RPMI7951 (cell line): ENCODE data around the gene TMEM115. TPM values are rescaled to one million over a fixed set of nuclear protein-coding genes. Genes with fewer than 3 reads are reported as not detected.

Experiments
- DNase-seq: peaks from one replicate; pipeline ENCODE4 v3.0.0-alpha.2; 2012; ENCODE audit warnings: low read depth
- total RNA-seq: library from RNA; depleted of rRNA; stranded (reverse); fragments of >200 nt; shearing (Covaris generic); gene quantifications from 2 replicates; pipeline ENCODE4 v1.2.3, GENCODE V29; 2014

The TMEM115 gene
- total RNA-seq, 1 experiment from 2014 or later = 42.5 TPM

GRCh38 chr3:50353245-50354004 lies 5.9 kb downstream of the TMEM115 start:
- no peak for DNase-seq

GRCh38 chr3:50352781-50353180 lies 6.5 kb downstream of the TMEM115 start:
- DNase-seq = peak; percentile 35

GRCh38 chr3:50351323-50351697 lies 8.0 kb downstream of the TMEM115 start:
- DNase-seq = no peak

GRCh38 chr3:50350527-50351322 lies 8.6 kb downstream of the TMEM115 start, which contains the start of the genes CYB561D2 and NPRL2:
TSS of gene CYB561D2 (plus strand) at chr3:50350862. CDS start at chr3:50351434, 572 bp downstream.
TSS of gene NPRL2 (minus strand) at chr3:50350775. CDS start at chr3:50350652, 123 bp downstream.
- peak; percentile 95 for DNase-seq

GRCh38 chr3:50350213-50350526 lies 9.2 kb downstream of the TMEM115 start:
- DNase-seq = no peak

- DNase-seq = peak; percentile 73
These were observed 12.0 kb downstream of the TMEM115 start for GRCh38 chr3:50347187-50347813.

GRCh38 chr3:50345586-50346234 lies 13.6 kb downstream of the TMEM115 start, which contains the start of gene ZMYND10:
TSS of gene ZMYND10 (minus strand) at chr3:50345732. CDS start at chr3:50345579, 153 bp downstream.
- peak; percentile 69 for DNase-seq

- DNase-seq = no peak
These were observed 14.3 kb downstream of the TMEM115 start for GRCh38 chr3:50345008-50345407.

- DNase-seq = no peak
These were observed 16.3 kb downstream of the TMEM115 start for GRCh38 chr3:50342813-50343633.

- DNase-seq = no peak
These were observed 17.2 kb downstream of the TMEM115 start for GRCh38 chr3:50341996-50342650.

GRCh38 chr3:50341537-50341936 lies 17.8 kb downstream of the TMEM115 start:
- DNase-seq = no peak

GRCh38 chr3:50340448-50341329 lies 18.6 kb downstream of the TMEM115 start, which contains the start of gene RASSF1:
TSS of gene RASSF1 (minus strand) at chr3:50340836. CDS start at chr3:50340805, 31 bp downstream.
- DNase-seq = peak; percentile 81

- DNase-seq = no peak
These were observed 19.2 kb downstream of the TMEM115 start for GRCh38 chr3:50340147-50340447.

GRCh38 chr3:50339485-50340146 lies 19.7 kb downstream of the TMEM115 start:
- peak; percentile 42 for DNase-seq

- DNase-seq = no peak
These were observed 20.4 kb downstream of the TMEM115 start for GRCh38 chr3:50338965-50339364.

GRCh38 chr3:50337175-50337861 lies 22.0 kb downstream of the TMEM115 start:
- peak; percentile 99 for DNase-seq

GRCh38 chr3:50336452-50337174 lies 22.7 kb downstream of the TMEM115 start:
- DNase-seq = peak; percentile 38
